ENCODE measurements around the gene REN.

REN gene

DNA sequence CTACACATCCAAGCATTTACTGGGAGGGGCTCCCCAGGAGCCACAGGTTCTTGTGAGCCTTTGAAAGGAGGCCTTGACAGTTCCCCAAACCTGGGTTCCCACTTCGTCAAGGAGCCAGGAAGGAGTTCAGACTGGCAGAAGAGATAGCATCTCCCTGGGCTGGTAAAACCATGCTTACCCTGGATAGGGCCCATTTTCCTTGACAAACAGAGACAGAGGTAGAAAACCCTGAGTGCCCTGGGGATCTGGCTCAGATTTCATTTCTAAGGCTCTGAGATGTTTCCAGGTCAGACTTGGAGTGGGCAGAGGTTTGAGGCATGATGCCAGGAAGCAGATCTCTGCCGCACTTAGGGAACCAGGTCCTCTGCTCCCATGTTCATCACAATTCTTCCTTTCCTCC, 17.0 kb downstream of the REN start:
- CTCF ChIA-PET: interaction anchor here (0.9 to 1.9 kb wide), 2 partner anchors 13 to 278 kb away, joined by 3 to 9 read pairs; no protein-coding TSS in a partner anchor
- POLR2A ChIA-PET (ENCODE audit: low non-redundant PET): no interaction called here
- TF ChIP-seq, protein P1, sequence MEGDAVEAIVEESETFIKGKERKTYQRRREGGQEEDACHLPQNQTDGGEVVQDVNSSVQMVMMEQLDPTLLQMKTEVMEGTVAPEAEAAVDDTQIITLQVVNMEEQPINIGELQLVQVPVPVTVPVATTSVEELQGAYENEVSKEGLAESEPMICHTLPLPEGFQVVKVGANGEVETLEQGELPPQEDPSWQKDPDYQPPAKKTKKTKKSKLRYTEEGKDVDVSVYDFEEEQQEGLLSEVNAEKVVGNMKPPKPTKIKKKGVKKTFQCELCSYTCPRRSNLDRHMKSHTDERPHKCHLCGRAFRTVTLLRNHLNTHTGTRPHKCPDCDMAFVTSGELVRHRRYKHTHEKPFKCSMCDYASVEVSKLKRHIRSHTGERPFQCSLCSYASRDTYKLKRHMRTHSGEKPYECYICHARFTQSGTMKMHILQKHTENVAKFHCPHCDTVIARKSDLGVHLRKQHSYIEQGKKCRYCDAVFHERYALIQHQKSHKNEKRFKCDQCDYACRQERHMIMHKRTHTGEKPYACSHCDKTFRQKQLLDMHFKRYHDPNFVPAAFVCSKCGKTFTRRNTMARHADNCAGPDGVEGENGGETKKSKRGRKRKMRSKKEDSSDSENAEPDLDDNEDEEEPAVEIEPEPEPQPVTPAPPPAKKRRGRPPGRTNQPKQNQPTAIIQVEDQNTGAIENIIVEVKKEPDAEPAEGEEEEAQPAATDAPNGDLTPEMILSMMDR (conservative IDR thresholded peaks at IDR 0.05; ENCODE audit: low read depth): no peak
- no peak for DNase-seq (ENCODE audit: low spot score)
- H3K27ac ChIP-seq: peak overlapping the region; percentile 77

- POLR2A ChIA-PET (ENCODE audit: low non-redundant PET): no interaction called here
- DNase-seq (ENCODE audit: low spot score): no peak
- CTCF ChIA-PET: no interaction called here
- H3K27ac ChIP-seq: no peak overlapping the region
- TF ChIP-seq, protein P1 (conservative IDR thresholded peaks at IDR 0.05; ENCODE audit: low read depth): no peak
These were observed 18.4 kb downstream of the REN start for GRCh38 chr1:204147406-204148383.

- no peak for DNase-seq (ENCODE audit: low spot score)
- TF ChIP-seq, protein P1 (conservative IDR thresholded peaks at IDR 0.05; ENCODE audit: low read depth): no peak
- no peak overlapping the region for H3K27ac ChIP-seq
- POLR2A ChIA-PET (ENCODE audit: low non-redundant PET): no interaction called here
- CTCF ChIA-PET: no interaction called here
These were observed 19.2 kb downstream of the REN start for GRCh38 chr1:204146965-204147364.

DNA sequence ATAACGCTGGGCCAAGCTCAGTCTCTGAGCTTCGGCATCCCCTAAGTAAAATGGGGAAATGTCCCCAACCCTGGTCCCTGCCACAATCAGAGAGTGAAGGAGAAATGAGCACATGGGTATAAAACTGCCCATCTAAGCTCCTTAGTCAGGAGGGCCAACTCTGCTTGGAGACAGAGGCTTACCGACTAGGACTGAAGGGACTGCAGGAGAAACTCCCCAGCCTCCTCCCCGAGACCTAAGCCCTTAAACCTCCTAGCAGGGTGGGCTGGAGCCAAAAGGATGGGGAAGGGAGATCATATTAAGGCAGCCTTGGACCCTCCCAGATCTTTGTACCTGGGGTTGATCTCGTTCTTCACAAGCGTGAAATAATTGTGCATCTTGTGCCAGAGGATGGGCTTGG, 19.8 kb downstream of the REN start:
- no peak overlapping the region for H3K27ac ChIP-seq
- no peak for DNase-seq (ENCODE audit: low spot score)
- TF ChIP-seq, protein P1 (conservative IDR thresholded peaks at IDR 0.05; ENCODE audit: low read depth): no peak
- ChIA-PET CTCF (interaction anchor here (0.6 to 2.6 kb wide), 4 partner anchors 18 to 224 kb away, joined by 3 to 10 read pairs (median 3); no protein-coding TSS in a partner anchor), POLR2A (ENCODE audit: low non-redundant PET) (no interaction called here)

DNA sequence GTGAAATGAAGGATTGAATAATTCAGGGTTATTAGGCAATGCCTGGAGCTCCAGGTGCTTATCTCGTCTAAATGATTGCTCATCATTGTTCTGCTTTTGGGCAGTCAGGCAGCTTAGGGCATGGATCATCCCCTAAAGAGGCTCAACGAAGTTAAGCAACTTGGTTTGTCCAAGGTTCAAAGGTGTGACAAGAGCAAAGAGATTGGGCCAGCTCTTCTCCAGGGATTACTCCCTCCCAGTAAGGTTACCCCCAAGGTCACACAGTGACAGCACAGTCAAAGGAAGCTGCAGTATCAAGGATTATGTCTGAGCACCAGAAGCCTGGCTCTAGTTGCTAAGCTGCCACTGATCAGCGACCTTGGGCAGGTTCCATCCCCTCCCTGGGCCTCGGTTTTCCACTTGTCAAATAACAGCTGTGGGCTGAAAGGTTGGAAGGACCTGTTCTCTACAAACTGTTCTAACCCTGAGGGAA, 21.1 kb downstream of the REN start:
- peak; percentile 58 for DNase-seq (ENCODE audit: low spot score)
- ChIA-PET CTCF (interaction anchor here (0.6 to 2.6 kb wide), 5 partner anchors 11 to 372 kb away, joined by 3 to 10 read pairs (median 3); no protein-coding TSS in a partner anchor), POLR2A (ENCODE audit: low non-redundant PET) (no interaction called here)
- TF ChIP-seq, protein P1 (conservative IDR thresholded peaks at IDR 0.05; ENCODE audit: low read depth): no peak
- no peak overlapping the region for H3K27ac ChIP-seq

- TF ChIP-seq, protein P1 (conservative IDR thresholded peaks at IDR 0.05; ENCODE audit: low read depth): no peak
- CTCF ChIA-PET: interaction anchor here (0.5 to 1.1 kb wide), 8 partner anchors 19 to 313 kb away, joined by 3 to 5 read pairs (median 3); no protein-coding TSS in a partner anchor
- H3K27ac ChIP-seq: no peak overlapping the region
- no peak for DNase-seq (ENCODE audit: low spot score)
- POLR2A ChIA-PET (ENCODE audit: low non-redundant PET): no interaction called here
These were observed 22.7 kb downstream of the REN start for GRCh38 chr1:204143276-204144041.

Measured in RWPE1 (cell line).